K562 (cell line): ENCODE data around the gene PPL. TPM values are rescaled to one million over a fixed set of nuclear protein-coding genes. Genes with fewer than 3 reads are reported as not detected.

Experiments used
- CBFA2T2 ChIP-seq: fragments of 450-650 bp; conservative IDR thresholded peaks from 2 replicates; pipeline ENCODE4 v1.6.1; 2017; ENCODE audit warnings: mild to moderate bottlenecking
- CBFA2T3 ChIP-seq: fragments of 450-650 bp; IDR thresholded peaks from 2 replicates; pipeline ENCODE4 v1.6.1; 2017
- FOXP1 ChIP-seq: sonication (generic); formaldehyde crosslinking; IDR thresholded peaks from 2 replicates; pipeline ENCODE4 v1.8.0; 2022; ENCODE audit warnings: mild to moderate bottlenecking, missing genetic modification reagents
- GATA2 ChIP-seq: sonication (generic); formaldehyde crosslinking; IDR thresholded peaks from 2 replicates; pipeline ENCODE4 v1.4.0; 2020; ENCODE audit warnings: mild to moderate bottlenecking, missing genetic modification reagents
- KDM4B ChIP-seq, 2 experiments: fragments of 450-650 bp in 1 of 2; sonication (generic) in 1 of 2; IDR thresholded peaks; 2 replicates each; pipeline ENCODE4 v1.6.1; 2016 to 2017; ENCODE audit warnings: borderline replicate concordance in 2 of 2, antibody characterized with exemption in 1 of 2, low read depth in 1 of 2, mild to moderate bottlenecking in 1 of 2
- PHF21A ChIP-seq: fragments of 450-650 bp; IDR thresholded peaks from 2 replicates; pipeline ENCODE4 v1.6.1; 2017; ENCODE audit warnings: low read depth, borderline replicate concordance
- RCOR1 ChIP-seq, 2 experiments: IDR thresholded peaks; 2 replicates each; pipeline ENCODE4 v1.6.1; 2012; ENCODE audit warnings: low read depth in 2 of 2, low read length in 2 of 2, borderline replicate concordance in 1 of 2, improper control_type of control experiment in 1 of 2
- SRSF1 ChIP-seq: fragments of 200-400 bp; formaldehyde crosslinking; IDR thresholded peaks from 2 replicates; pipeline ENCODE4 v1.6.1; 2017; ENCODE audit warnings: mild to moderate bottlenecking, low read depth, low read length, moderate library complexity
- TCF3 ChIP-seq: sonication (generic); formaldehyde crosslinking; IDR thresholded peaks from 2 replicates; pipeline ENCODE4 v1.4.0; 2020; ENCODE audit warnings: mild to moderate bottlenecking, missing genetic modification reagents
- ZBTB1 ChIP-seq: sonication (generic); formaldehyde crosslinking; IDR thresholded peaks from 2 replicates; pipeline ENCODE4 v1.8.1; 2023; ENCODE audit warnings: missing genetic modification reagents, low read depth, mild to moderate bottlenecking, borderline replicate concordance
- ZNF695 ChIP-seq: fragments of 450-650 bp; formaldehyde crosslinking; IDR thresholded peaks from 2 replicates; pipeline ENCODE4 v1.4.0; 2020; ENCODE audit warnings: mild to moderate bottlenecking, moderate library complexity
- polyA plus RNA-seq, 8 experiments: library from polyadenylated mRNA; depleted of rRNA in 4 of 8; stranded (reverse) in 5 of 8; unstranded in 3 of 8; fragments of >200 nt; fragmentation: Nextera tagmentation in 2 of 8; fragmentation: Illumina TruSeq in 1 of 8; extraction: Ambion mirVana in 2 of 8; extraction: Trizol in 1 of 8; gene quantifications; 2 replicates each; pipeline versions ENCODE4 v1.2.1 to v1.2.3, GENCODE V29; 2011 to 2014; ENCODE audit warnings: inconsistent platforms in 1 of 8, missing spikeins in 1 of 8
- total RNA-seq, 7 experiments: library from RNA; depleted of rRNA in 6 of 7; stranded (reverse); fragments of >200 nt in 6 of 7; fragmentation: Illumina TruSeq in 2 of 7; extraction: Trizol in 2 of 7; gene quantifications; 2 replicates each; pipeline versions ENCODE4 v1.2.1 to v1.2.3, GENCODE V29; 2011 to 2021; ENCODE audit warnings: low replicate concordance in 1 of 7
- TF ChIP-seq, protein P1 (sequence below): sonication (generic); formaldehyde crosslinking; IDR thresholded peaks from 2 replicates; pipeline ENCODE4 v1.8.0; 2022; ENCODE audit warnings: missing genetic modification reagents, mild to moderate bottlenecking, borderline replicate concordance

Gene PPL
- total and polyA plus RNA-seq, 9 of the 15 experiments (the other 6 are each of a cell fraction or from before 2014, with no cell fraction given) = 0.01 to 0.15 (median 0.07) TPM; not detected in 3

DNA sequence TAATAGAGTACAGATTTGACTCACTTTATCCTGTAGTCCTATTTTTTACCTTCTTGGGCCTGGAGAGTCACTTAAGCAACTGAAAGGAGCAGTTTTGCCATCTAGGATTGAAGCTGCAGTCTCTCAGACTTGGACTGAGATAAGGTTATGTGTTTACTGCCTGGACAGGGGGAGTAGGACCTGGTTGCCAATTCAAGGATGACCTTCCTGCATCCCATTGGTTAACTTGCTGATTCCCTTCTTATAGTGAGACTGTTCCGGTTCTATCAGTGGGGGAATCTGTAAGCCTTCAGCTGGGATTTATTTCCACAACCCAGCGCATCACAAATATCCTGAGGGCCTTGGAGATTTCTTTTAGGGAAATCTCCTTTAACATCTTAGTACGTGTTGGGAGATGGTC is 86.7 kb downstream of the PPL start (continued):
- no peak for TF ChIP-seq ZNF695 (CRISPR knock-in tag)
- TF ChIP-seq RCOR1 (IDR thresholded peaks at IDR 0.05; ENCODE audit: borderline replicate concordance in 1 of 2, low read depth in 2 of 2, low read length in 2 of 2) = peak; percentile 25 to 82; a peak in 2 of 4 replicates
- peak; percentile 14; the same call in 1 of the 2 replicates for TF ChIP-seq CBFA2T2
- TF ChIP-seq KDM4B (IDR thresholded peaks at IDR 0.05; ENCODE audit: borderline replicate concordance in 2 of 2, low read depth in 1 of 2) = no peak
- TF ChIP-seq SRSF1 = no peak
- no peak for TF ChIP-seq FOXP1
- TF ChIP-seq ZBTB1 = no peak
- peak; percentile 40; the same call in 1 of the 2 replicates for TF ChIP-seq TCF3 (CRISPR knock-in tag)
- TF ChIP-seq, protein P1, sequence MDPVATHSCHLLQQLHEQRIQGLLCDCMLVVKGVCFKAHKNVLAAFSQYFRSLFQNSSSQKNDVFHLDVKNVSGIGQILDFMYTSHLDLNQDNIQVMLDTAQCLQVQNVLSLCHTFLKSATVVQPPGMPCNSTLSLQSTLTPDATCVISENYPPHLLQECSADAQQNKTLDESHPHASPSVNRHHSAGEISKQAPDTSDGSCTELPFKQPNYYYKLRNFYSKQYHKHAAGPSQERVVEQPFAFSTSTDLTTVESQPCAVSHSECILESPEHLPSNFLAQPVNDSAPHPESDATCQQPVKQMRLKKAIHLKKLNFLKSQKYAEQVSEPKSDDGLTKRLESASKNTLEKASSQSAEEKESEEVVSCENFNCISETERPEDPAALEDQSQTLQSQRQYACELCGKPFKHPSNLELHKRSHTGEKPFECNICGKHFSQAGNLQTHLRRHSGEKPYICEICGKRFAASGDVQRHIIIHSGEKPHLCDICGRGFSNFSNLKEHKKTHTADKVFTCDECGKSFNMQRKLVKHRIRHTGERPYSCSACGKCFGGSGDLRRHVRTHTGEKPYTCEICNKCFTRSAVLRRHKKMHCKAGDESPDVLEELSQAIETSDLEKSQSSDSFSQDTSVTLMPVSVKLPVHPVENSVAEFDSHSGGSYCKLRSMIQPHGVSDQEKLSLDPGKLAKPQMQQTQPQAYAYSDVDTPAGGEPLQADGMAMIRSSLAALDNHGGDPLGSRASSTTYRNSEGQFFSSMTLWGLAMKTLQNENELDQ (CRISPR knock-in tag) = no peak
- peak; percentile 37; the same call in 1 of the 2 replicates for TF ChIP-seq PHF21A
- peak; percentile 65 for TF ChIP-seq CBFA2T3
- peak; percentile 49; the same call in 1 of the 2 replicates for TF ChIP-seq GATA2 (CRISPR knock-in tag)
